Measurements from ENCODE around the gene RNPEP. TPM values are rescaled to one million over a fixed set of nuclear protein-coding genes. Genes with fewer than 3 reads are reported as not detected.
"Not testable (repeated sequence)": the region's sequence is repeated elsewhere in the genome, so short reads cannot be mapped to it uniquely, and the experiment has no call there.

The RNPEP gene
- total and polyA plus RNA-seq, 4 donors: 28.0 to 43.1 (median 30.3) TPM

GRCh38 chr1:201949491-201949890, 33.0 kb upstream of the RNPEP start:
- ATAC-seq (ENCODE audit: low FRiP score): no peak
- peak overlapping the region in 1 of 2 donors; percentile 49 for H3K27ac ChIP-seq (ENCODE audit: low read depth in 1 of 2, low read length in 2 of 2)

GRCh38 chr1:201954263-201955008, 28.0 kb upstream of the RNPEP start:
- intact Hi-C loops (cut with DNase I): loop anchor here in 1 of 2 donors (10.0 kb wide), 1 partner anchor 420 kb away; the partner anchor contains the start of gene NAV1
- Histone ChIP-seq H3K4me1 (ENCODE audit: control insufficient read depth in 1 of 2, insufficient read depth in 2 of 2, low read length in 2 of 2) (no peaks in the 10 kb centered on the region), H3K27me3 (ENCODE audit: control insufficient read depth in 1 of 2, insufficient read depth in 2 of 2, low read length in 1 of 2) (no peaks in the 10 kb centered on the region), H3K27ac (ENCODE audit: low read depth in 1 of 2, low read length in 2 of 2) (peak overlapping the region; percentile 24 to 32), H3K4me3 (ENCODE audit: low read length in 2 of 2) (peak overlapping the region in 1 of 2 donors; percentile 20), H3K9me3 (ENCODE audit: control insufficient read depth, low read length) (no peaks in the 10 kb centered on the region), H3K36me3 (ENCODE audit: control insufficient read depth in 1 of 2, insufficient read depth in 2 of 2, low read length in 1 of 2) (no peaks in the 10 kb centered on the region)
- 48 to 49% methylated on average over 24 of the region's 24 CpGs for WGBS, 2 donors
- ATAC-seq (ENCODE audit: low FRiP score) (no peak), DNase-seq (no peak)

More at GRCh38 chr1:201949491-201949890, 33.0 kb upstream of the RNPEP start:
- Histone ChIP-seq H3K27me3 (ENCODE audit: control insufficient read depth in 1 of 2, insufficient read depth in 2 of 2, low read length in 1 of 2) (no peaks in the 10 kb centered on the region), H3K36me3 (ENCODE audit: control insufficient read depth in 1 of 2, insufficient read depth in 2 of 2, low read length in 1 of 2) (no peaks in the 10 kb centered on the region), H3K4me1 (ENCODE audit: control insufficient read depth in 1 of 2, insufficient read depth in 2 of 2, low read length in 2 of 2) (peaks cover 2 to 3% of the 10 kb centered on the region in 2 donors), H3K9me3 (ENCODE audit: control insufficient read depth, low read length) (no peaks in the 10 kb centered on the region), H3K4me3 (ENCODE audit: low read length in 2 of 2) (no peak overlapping the region)
- intact Hi-C loops (cut with DNase I): no loop called here
- DNase-seq: no peak

GRCh38 chr1:201955009-201955728, 27.3 kb upstream of the RNPEP start, which contains the start of gene TIMM17A:
Gene TIMM17A (plus strand): TSS chr1:201955503. CDS start chr1:201955527, 24 bp downstream.
- intact Hi-C loops (cut with DNase I): loop anchor here in 1 of 2 donors (10.0 kb wide), 1 partner anchor 420 kb away; the partner anchor contains the start of gene NAV1
- WGBS, 2 donors: 0% methylated on average over 43 of the region's 43 CpGs
- peak; percentile 99 for ATAC-seq (ENCODE audit: low FRiP score)

GRCh38 chr1:201955729-201956143, 26.7 kb upstream of the RNPEP start:
- no peak for DNase-seq
- WGBS, 2 donors: 0% methylated on average over 17 of the region's 17 CpGs
- H3K4me1 ChIP-seq (ENCODE audit: control insufficient read depth in 1 of 2, insufficient read depth in 2 of 2, low read length in 2 of 2): no peaks in the 10 kb centered on the region
- intact Hi-C loops (cut with DNase I): loop anchor here in 1 of 2 donors (10.0 kb wide), 1 partner anchor 421 kb away; the partner anchor contains the start of gene NAV1
- H3K27me3 ChIP-seq (ENCODE audit: control insufficient read depth in 1 of 2, insufficient read depth in 2 of 2, low read length in 1 of 2): no peaks in the 10 kb centered on the region
- no peaks in the 10 kb centered on the region for H3K36me3 ChIP-seq (ENCODE audit: control insufficient read depth in 1 of 2, insufficient read depth in 2 of 2, low read length in 1 of 2)
- peak overlapping the region; percentile 7 to 92 for H3K4me3 ChIP-seq (ENCODE audit: low read length in 2 of 2)
- no peak for ATAC-seq (ENCODE audit: low FRiP score)
- no peaks in the 10 kb centered on the region for H3K9me3 ChIP-seq (ENCODE audit: control insufficient read depth, low read length)
- H3K27ac ChIP-seq (ENCODE audit: low read depth in 1 of 2, low read length in 2 of 2): peak overlapping the region in 1 of 2 donors; percentile 26

More at GRCh38 chr1:201955009-201955728, 27.3 kb upstream of the RNPEP start, which contains the start of gene TIMM17A:
- no peaks in the 10 kb centered on the region for H3K4me1 ChIP-seq (ENCODE audit: control insufficient read depth in 1 of 2, insufficient read depth in 2 of 2, low read length in 2 of 2)
- no peaks in the 10 kb centered on the region for H3K36me3 ChIP-seq (ENCODE audit: control insufficient read depth in 1 of 2, insufficient read depth in 2 of 2, low read length in 1 of 2)
- H3K4me3 ChIP-seq (ENCODE audit: low read length in 2 of 2): peak within 1 kb of the TSS; percentile 7 to 92
- H3K27me3 ChIP-seq (ENCODE audit: control insufficient read depth in 1 of 2, insufficient read depth in 2 of 2, low read length in 1 of 2): no peaks in the 10 kb centered on the region
- peak; percentile 98 to 99 for DNase-seq
- H3K27ac ChIP-seq (ENCODE audit: low read depth in 1 of 2, low read length in 2 of 2): peak within 1 kb of the TSS; percentile 26 to 32
- H3K9me3 ChIP-seq (ENCODE audit: control insufficient read depth, low read length): no peaks in the 10 kb centered on the region

GRCh38 chr1:201958348-201958747, 24.1 kb upstream of the RNPEP start:
- Histone ChIP-seq H3K27me3 (ENCODE audit: control insufficient read depth in 1 of 2, insufficient read depth in 2 of 2, low read length in 1 of 2) (no peaks in the 10 kb centered on the region), H3K27ac (ENCODE audit: low read depth in 1 of 2, low read length in 2 of 2) (no peak overlapping the region), H3K9me3 (ENCODE audit: control insufficient read depth, low read length) (no peaks in the 10 kb centered on the region), H3K36me3 (ENCODE audit: control insufficient read depth in 1 of 2, insufficient read depth in 2 of 2, low read length in 1 of 2) (no peaks in the 10 kb centered on the region), H3K4me1 (ENCODE audit: control insufficient read depth in 1 of 2, insufficient read depth in 2 of 2, low read length in 2 of 2) (no peaks in the 10 kb centered on the region), H3K4me3 (ENCODE audit: low read length in 2 of 2) (no peak overlapping the region)
- DNase-seq: no peak
- 73 to 84% methylated on average over 5 of the region's 5 CpGs for WGBS, 2 donors
- ATAC-seq (ENCODE audit: low FRiP score): no peak
- intact Hi-C loops (cut with DNase I): loop anchor here in 1 of 2 donors (10.0 kb wide), 1 partner anchor 424 kb away; the partner anchor contains the start of gene NAV1

- ATAC-seq (ENCODE audit: low FRiP score); H3K4me3 ChIP-seq (ENCODE audit: low read length in 2 of 2); DNase-seq; H3K4me1 ChIP-seq (ENCODE audit: control insufficient read depth in 1 of 2, insufficient read depth in 2 of 2, low read length in 2 of 2); H3K36me3 ChIP-seq (ENCODE audit: control insufficient read depth in 1 of 2, insufficient read depth in 2 of 2, low read length in 1 of 2); H3K9me3 ChIP-seq (ENCODE audit: control insufficient read depth, low read length); H3K27ac ChIP-seq (ENCODE audit: low read depth in 1 of 2, low read length in 2 of 2); intact Hi-C loops (cut with DNase I); H3K27me3 ChIP-seq (ENCODE audit: control insufficient read depth in 1 of 2, insufficient read depth in 2 of 2, low read length in 1 of 2): not testable (repeated sequence)
- 85 to 87% methylated on average over 10 of the region's 10 CpGs for WGBS, 2 donors
Observed at GRCh38 chr1:201962382-201962781, 20.1 kb upstream of the RNPEP start.

GRCh38 chr1:201964261-201964660, 18.2 kb upstream of the RNPEP start:
- ATAC-seq (ENCODE audit: low FRiP score) (no peak), DNase-seq (no peak)
- Histone ChIP-seq H3K4me1 (ENCODE audit: control insufficient read depth in 1 of 2, insufficient read depth in 2 of 2, low read length in 2 of 2) (no peaks in the 10 kb centered on the region), H3K9me3 (ENCODE audit: control insufficient read depth, low read length) (no peaks in the 10 kb centered on the region), H3K27me3 (ENCODE audit: control insufficient read depth in 1 of 2, insufficient read depth in 2 of 2, low read length in 1 of 2) (no peaks in the 10 kb centered on the region), H3K36me3 (ENCODE audit: control insufficient read depth in 1 of 2, insufficient read depth in 2 of 2, low read length in 1 of 2) (no peaks in the 10 kb centered on the region), H3K4me3 (ENCODE audit: low read length in 2 of 2) (no peak overlapping the region), H3K27ac (ENCODE audit: low read depth in 1 of 2, low read length in 2 of 2) (no peak overlapping the region)
- WGBS, 2 donors: 72 to 77% methylated on average over 1 of the region's 1 CpG
- intact Hi-C loops (cut with DNase I): no loop called here

- intact Hi-C loops (cut with DNase I): no loop called here
Observed at GRCh38 chr1:201966171-201966570, 16.3 kb upstream of the RNPEP start.

More at GRCh38 chr1:201966171-201966570, 16.3 kb upstream of the RNPEP start:
- no peak overlapping the region for H3K27ac ChIP-seq (ENCODE audit: low read depth in 1 of 2, low read length in 2 of 2)
- no peaks in the 10 kb centered on the region for H3K36me3 ChIP-seq (ENCODE audit: control insufficient read depth in 1 of 2, insufficient read depth in 2 of 2, low read length in 1 of 2)
- ATAC-seq (ENCODE audit: low FRiP score) (no peak), DNase-seq (no peak)
- H3K4me3 ChIP-seq (ENCODE audit: low read length in 2 of 2): no peak overlapping the region
- H3K27me3 ChIP-seq (ENCODE audit: control insufficient read depth in 1 of 2, insufficient read depth in 2 of 2, low read length in 1 of 2): no peaks in the 10 kb centered on the region
- H3K9me3 ChIP-seq (ENCODE audit: control insufficient read depth, low read length): no peaks in the 10 kb centered on the region
- no peaks in the 10 kb centered on the region for H3K4me1 ChIP-seq (ENCODE audit: control insufficient read depth in 1 of 2, insufficient read depth in 2 of 2, low read length in 2 of 2)
- 90 to 94% methylated on average over 5 of the region's 5 CpGs for whole genome bisulfite sequencing, 2 donors
